GM13976 (cell line): ENCODE measurements around the gene ANKRD16.
"Not testable (repeated sequence)": the region's sequence is repeated elsewhere in the genome, so short reads cannot be mapped to it uniquely, and the experiment has no call there.

Experiments
- DNase-seq: peaks from one replicate; pipeline ENCODE4 v3.0.0; 2012; ENCODE audit warnings: low spot score
- CTCF ChIP-seq: IDR thresholded peaks from 2 replicates; pipeline ENCODE4 v1.5.1; 2012; ENCODE audit warnings: borderline replicate concordance, mild to moderate bottlenecking; ENCODE audit not compliant: insufficient read depth; ENCODE audit errors: extremely low read depth, missing control alignments, control extremely low read depth
- in situ Hi-C: fragments of 300-500 bp; cut with MboI; formaldehyde crosslinking; loops from one replicate; pipeline ENCODE4 v1.12.0; 2022; ENCODE audit warnings: low sequenced_read_pairs, mixed read lengths, inconsistent platforms; ENCODE audit not compliant: unreplicated experiment

ANKRD16 gene

GRCh38 chr10:5832946-5833345 lies 56.7 kb downstream of the ANKRD16 start:
- in situ Hi-C loops = no loop called here
- DNase-seq = no peak
- TF ChIP-seq CTCF = no peak

- in situ Hi-C loops = no loop called here
- no peak for DNase-seq
- no peak for TF ChIP-seq CTCF
Observed at GRCh38 chr10:5831446-5831782, 58.3 kb downstream of the ANKRD16 start.

GRCh38 chr10:5830629-5831445 lies 58.9 kb downstream of the ANKRD16 start:
- in situ Hi-C loops = no loop called here
- TF ChIP-seq CTCF = no peak
- DNase-seq = no peak

- TF ChIP-seq CTCF = no peak
- DNase-seq = no peak
- in situ Hi-C loops = no loop called here
Observed at GRCh38 chr10:5829267-5829666, 60.4 kb downstream of the ANKRD16 start.

GRCh38 chr10:5828725-5829124 lies 61.0 kb downstream of the ANKRD16 start:
- no peak for DNase-seq
- TF ChIP-seq CTCF = no peak
- in situ Hi-C loops = no loop called here

- no peak for TF ChIP-seq CTCF
- in situ Hi-C loops = no loop called here
- DNase-seq = no peak
Observed at GRCh38 chr10:5827841-5828240, 61.9 kb downstream of the ANKRD16 start.

- DNase-seq, in situ Hi-C loops: not testable (repeated sequence)
Observed at GRCh38 chr10:5826511-5826910, 63.2 kb downstream of the ANKRD16 start.
